ENCODE measurements around the gene HPF1. TPM values are rescaled to one million over a fixed set of nuclear protein-coding genes. Genes with fewer than 3 reads are reported as not detected.
"Not testable (repeated sequence)": the region's sequence is repeated elsewhere in the genome, so short reads cannot be mapped to it uniquely, and the experiment has no call there.

HPF1 gene
- total RNA-seq, 4 donors from 2014 or later, result 8.7 to 32.4 (median 20.3) TPM

- H3K4me3 ChIP-seq (ENCODE audit: low read depth, poor library complexity, severe bottlenecking), result peak overlapping the region; percentile 50
- 3% methylated on average over 13 of the region's 13 CpGs for WGBS, 2 donors
- DNase-seq (ENCODE audit: low spot score in 2 of 2), result no peak
- intact Hi-C loops (cut with DNase I; ENCODE audit: low total_unique reads), result no loop called here
- TF ChIP-seq POLR2A (IDR thresholded peaks at IDR 0.05), result no peak
- no peak for TF ChIP-seq CTCF (IDR thresholded peaks at IDR 0.05)
These were observed 671 bp downstream of the HPF1 start for GRCh38 chr4:169756971-169757574.

GRCh38 chr4:169745291-169745690 lies 12.5 kb downstream of the HPF1 start:
- intact Hi-C loops (cut with DNase I; ENCODE audit: low total_unique reads), result no loop called here
- no peak overlapping the region for H3K4me3 ChIP-seq (ENCODE audit: low read depth, poor library complexity, severe bottlenecking)
- TF ChIP-seq CTCF (IDR thresholded peaks at IDR 0.05), result no peak
- no peak for TF ChIP-seq POLR2A (IDR thresholded peaks at IDR 0.05)
- 83 to 100% methylated on average over 1 of the region's 1 CpG for WGBS, 2 donors
- no peak for DNase-seq (ENCODE audit: low spot score in 2 of 2)

- TF ChIP-seq POLR2A (IDR thresholded peaks at IDR 0.05) (no peak), CTCF (IDR thresholded peaks at IDR 0.05) (no peak)
- 93 to 97% methylated on average over 1 of the region's 1 CpG for WGBS, 2 donors
- DNase-seq (ENCODE audit: low spot score in 2 of 2), result no peak
- intact Hi-C loops (cut with DNase I; ENCODE audit: low total_unique reads), result no loop called here
- H3K4me3 ChIP-seq (ENCODE audit: low read depth, poor library complexity, severe bottlenecking), result no peak overlapping the region
These were observed 13.1 kb downstream of the HPF1 start for GRCh38 chr4:169744601-169745000.

GRCh38 chr4:169741569-169741968 lies 16.2 kb downstream of the HPF1 start:
- no peak for DNase-seq (ENCODE audit: low spot score in 2 of 2)
- intact Hi-C loops (cut with DNase I; ENCODE audit: low total_unique reads), result no loop called here
- TF ChIP-seq POLR2A (IDR thresholded peaks at IDR 0.05), result no peak
- no peak for TF ChIP-seq CTCF (IDR thresholded peaks at IDR 0.05)
- 87 to 92% methylated on average over 2 of the region's 2 CpGs for WGBS, 2 donors
- no peak overlapping the region for H3K4me3 ChIP-seq (ENCODE audit: low read depth, poor library complexity, severe bottlenecking)

GRCh38 chr4:169738604-169739003 lies 19.1 kb downstream of the HPF1 start:
- H3K4me3 ChIP-seq (ENCODE audit: low read depth, poor library complexity, severe bottlenecking); DNase-seq (ENCODE audit: low spot score in 2 of 2); intact Hi-C loops (cut with DNase I; ENCODE audit: low total_unique reads): not testable (repeated sequence)

- intact Hi-C loops (cut with DNase I; ENCODE audit: low total_unique reads), result no loop called here
- no peak for DNase-seq (ENCODE audit: low spot score in 2 of 2)
- TF ChIP-seq POLR2A (IDR thresholded peaks at IDR 0.05) (no peak), CTCF (IDR thresholded peaks at IDR 0.05) (no peak)
- H3K4me3 ChIP-seq (ENCODE audit: low read depth, poor library complexity, severe bottlenecking), result no peak overlapping the region
- WGBS, 2 donors, result 79 to 90% methylated on average over 5 of the region's 5 CpGs
These were observed 27.2 kb downstream of the HPF1 start for GRCh38 chr4:169730564-169730963.
